H1 (cell line): ENCODE results near the gene CACNA1A. TPM values are rescaled to one million over a fixed set of nuclear protein-coding genes. Genes with fewer than 3 reads are reported as not detected.

ENCODE experiments used
- CTCF ChIA-PET: fragments of 300-600 bp; sonication (Branson Sonifier 250); formaldehyde crosslinking; loops from one replicate; lab custom pipeline; 2021; ENCODE audit not compliant: partially characterized antibody; lab: Charles Lee
- POLR2A ChIA-PET: fragments of 300-600 bp; sonication (Branson Sonifier 250); formaldehyde crosslinking; loops from one replicate; lab custom pipeline; 2021; ENCODE audit warnings: inconsistent platforms; ENCODE audit not compliant: partially characterized antibody; lab: Charles Lee
- DNase-seq, 2 experiments: peaks; one replicate each; pipeline versions ENCODE4 v3.0.0 to v3.0.0-alpha.2; 2010 to 2022; ENCODE audit warnings: low spot score in 2 of 2, low read depth in 1 of 2, mixed read lengths in 1 of 2
- FAIRE-seq: peaks from 2 replicates; lab custom pipeline; 2011; peaks lifted over from hg19 to GRCh38; lab: Jason Lieb, UNC
- H2AFZ ChIP-seq: 2 replicates; pipeline ENCODE4 v1.8.1; 2012; ENCODE audit warnings: low read length, inconsistent platforms
- H2AK5ac ChIP-seq: 2 replicates; pipeline ENCODE4 v1.6.1; 2013; ENCODE audit warnings: low read depth, low read length
- H2BK120ac ChIP-seq: replicated peaks from 2 replicates; pipeline ENCODE3; 2013; ENCODE audit warnings: low read depth, low read length, inconsistent platforms
- H2BK12ac ChIP-seq: 2 replicates; pipeline ENCODE4 v1.6.1; 2013; ENCODE audit warnings: low read depth, low read length
- H2BK15ac ChIP-seq: 2 replicates; pipeline ENCODE4 v1.6.1; 2013; ENCODE audit warnings: low read length
- H2BK20ac ChIP-seq: 2 replicates; pipeline ENCODE4 v1.6.1; 2013; ENCODE audit warnings: low read length
- H2BK5ac ChIP-seq: 2 replicates; pipeline ENCODE4 v1.6.1; 2013; ENCODE audit warnings: low read depth, low read length
- H3K14ac ChIP-seq: 2 replicates; pipeline ENCODE4 v1.6.1; 2013; ENCODE audit warnings: inconsistent platforms; ENCODE audit not compliant: insufficient read length
- H3K18ac ChIP-seq: 2 replicates; pipeline ENCODE4 v1.6.1; 2013; ENCODE audit warnings: low read length; ENCODE audit errors: extremely low read depth
- H3K23ac ChIP-seq: 2 replicates; pipeline ENCODE4 v1.6.1; 2013; ENCODE audit warnings: inconsistent platforms; ENCODE audit not compliant: insufficient read length
- H3K23me2 ChIP-seq: 2 replicates; pipeline ENCODE4 v1.6.1; 2013; ENCODE audit warnings: low read depth, low read length
- H3K27ac ChIP-seq: 2 replicates; pipeline ENCODE4 v1.6.1; 2011; ENCODE audit warnings: low read depth, low read length, inconsistent platforms
- H3K27me3 ChIP-seq, 4 experiments: replicated peaks in 1 of 4; 1 replicate in 1 of 4; 2 replicates in 3 of 4; pipeline versions ENCODE4 v1.6.1 to v1.8.1; 2011 to 2013; ENCODE audit warnings: low read length in 3 of 4, mild to moderate bottlenecking in 3 of 4, inconsistent platforms in 2 of 4, mixed read lengths in 2 of 4, moderate library complexity in 1 of 4; ENCODE audit not compliant: control insufficient read depth in 3 of 4, insufficient read depth in 3 of 4; ENCODE audit errors: extremely low read depth in 1 of 4
- H3K36me3 ChIP-seq, 4 experiments: 2 replicates each; pipeline versions ENCODE4 v1.6.1 to v1.8.1; 2011 to 2013; ENCODE audit warnings: mild to moderate bottlenecking in 4 of 4, low read length in 3 of 4, moderate library complexity in 2 of 4, control low read depth in 1 of 4, inconsistent platforms in 1 of 4; ENCODE audit not compliant: insufficient read depth in 4 of 4, control insufficient read depth in 2 of 4
- H3K4ac ChIP-seq: replicated peaks from 2 replicates; pipeline ENCODE3; 2013; ENCODE audit warnings: low read length, low read depth, mixed read lengths, inconsistent platforms; ENCODE audit not compliant: insufficient read length
- H3K4me1 ChIP-seq, 4 experiments: replicated peaks in 1 of 4; 1 replicate in 1 of 4; 2 replicates in 3 of 4; pipeline versions ENCODE4 v1.6.1 to v1.8.1; 2011 to 2013; ENCODE audit warnings: low read length in 3 of 4, inconsistent platforms in 2 of 4, mixed read lengths in 1 of 4; ENCODE audit not compliant: insufficient read depth in 4 of 4, control insufficient read depth in 3 of 4
- H3K4me2 ChIP-seq, 2 experiments: 2 replicates each; pipeline versions ENCODE4 v1.6.1 to v1.8.1; 2011 to 2013; ENCODE audit warnings: low read depth in 2 of 2, low read length in 2 of 2, control low read depth in 1 of 2, inconsistent platforms in 1 of 2, mild to moderate bottlenecking in 1 of 2; ENCODE audit not compliant: insufficient read depth in 1 of 2
- H3K4me3 ChIP-seq, 4 experiments: fragments of 200-600, 300-600 bp in 1 of 4; sonication (generic), shearing (Covaris generic), sonication (Bioruptor Twin) in 1 of 4; 2 replicates each; pipeline versions ENCODE4 v1.5.1 to v1.8.1; 2011 to 2016; ENCODE audit warnings: low read length in 4 of 4, low read depth in 3 of 4, control low read depth in 2 of 4, inconsistent platforms in 2 of 4, mild to moderate bottlenecking in 2 of 4, mixed read lengths in 1 of 4, moderate library complexity in 1 of 4; ENCODE audit not compliant: insufficient read depth in 2 of 4; ENCODE audit errors: extremely low read depth in 1 of 4
- H3K56ac ChIP-seq: replicated peaks from 2 replicates; pipeline ENCODE3; 2013; ENCODE audit warnings: low read depth, mild to moderate bottlenecking, mixed read lengths, low read length, inconsistent platforms; ENCODE audit not compliant: insufficient read length
- H3K79me1 ChIP-seq: 2 replicates; pipeline ENCODE4 v1.6.1; 2013; ENCODE audit warnings: low read depth, low read length, control low read depth
- H3K79me2 ChIP-seq, 2 experiments: 2 replicates each; pipeline versions ENCODE4 v1.6.1 to v1.8.1; 2012 to 2013; ENCODE audit warnings: low read length in 2 of 2, mild to moderate bottlenecking in 2 of 2, inconsistent platforms in 1 of 2; ENCODE audit not compliant: insufficient read depth in 2 of 2, control insufficient read depth in 1 of 2
- H3K9ac ChIP-seq, 4 experiments: replicated peaks in 1 of 4; 1 replicate in 1 of 4; 2 replicates in 3 of 4; pipeline versions ENCODE4 v1.6.1 to v1.8.1; 2011 to 2013; ENCODE audit warnings: low read depth in 3 of 4, low read length in 3 of 4, control low read depth in 2 of 4, mild to moderate bottlenecking in 2 of 4, moderate library complexity in 2 of 4, inconsistent platforms in 1 of 4; ENCODE audit errors: extremely low read depth in 1 of 4
- H3K9me3 ChIP-seq, 2 experiments: 2 replicates each; pipeline versions ENCODE4 v1.6.1 to v1.8.1; 2012 to 2013; ENCODE audit warnings: mild to moderate bottlenecking in 2 of 2, moderate library complexity in 2 of 2, control low read depth in 1 of 2, inconsistent platforms in 1 of 2, low read depth in 1 of 2, low read length in 1 of 2, mixed read lengths in 1 of 2; ENCODE audit not compliant: insufficient read depth in 2 of 2
- H4K20me1 ChIP-seq, 2 experiments: replicated peaks in 1 of 2; 2 replicates each; pipeline versions ENCODE3 to v1.8.1; 2011 to 2013; ENCODE audit warnings: inconsistent platforms in 2 of 2, low read length in 2 of 2, mild to moderate bottlenecking in 1 of 2; ENCODE audit not compliant: insufficient read depth in 2 of 2, control insufficient read depth in 1 of 2
- H4K5ac ChIP-seq: 2 replicates; pipeline ENCODE4 v1.6.1; 2013; ENCODE audit warnings: low read length, low read depth, mixed read lengths, inconsistent platforms; ENCODE audit not compliant: insufficient read length
- H4K8ac ChIP-seq: 2 replicates; pipeline ENCODE4 v1.8.0; 2013; ENCODE audit warnings: mild to moderate bottlenecking, moderate library complexity, low read length, inconsistent platforms; ENCODE audit not compliant: insufficient read depth; ENCODE audit errors: extremely low read depth
- H4K91ac ChIP-seq: replicated peaks from 2 replicates; pipeline ENCODE3; 2013; ENCODE audit warnings: low read length, mixed read lengths, inconsistent platforms; ENCODE audit not compliant: insufficient read length
- CTCF ChIP-seq, 3 experiments: IDR thresholded peaks; 1 replicate in 2 of 3; 2 replicates in 1 of 3; pipeline versions ENCODE4 v1.5.1 to v1.6.1; 2011; ENCODE audit warnings: low read length in 3 of 3, mild to moderate bottlenecking in 3 of 3, inconsistent platforms in 2 of 3, low read depth in 1 of 3, moderate library complexity in 1 of 3; ENCODE audit not compliant: insufficient read depth in 1 of 3; ENCODE audit errors: control extremely low read depth in 1 of 3
- KDM1A ChIP-seq: fragments of 200-600, 300-600 bp; sonication (generic); IDR thresholded peaks from 2 replicates; pipeline ENCODE4 v1.7.1; 2016; ENCODE audit warnings: mild to moderate bottlenecking, low read length, borderline replicate concordance
- NRF1 ChIP-seq: IDR thresholded peaks from 2 replicates; pipeline ENCODE4 v1.6.1; 2011; ENCODE audit warnings: mild to moderate bottlenecking, low read depth, low read length, improper control_type of control experiment
- RAD21 ChIP-seq, 2 experiments: IDR thresholded peaks in 1 of 2; conservative IDR thresholded peaks in 1 of 2; 2 replicates each; pipeline ENCODE4 v1.6.1; 2011; ENCODE audit warnings: low read depth in 2 of 2, low read length in 2 of 2, improper control_type of control experiment in 1 of 2, inconsistent platforms in 1 of 2, mild to moderate bottlenecking in 1 of 2, moderate library complexity in 1 of 2
- WGBS, 2 experiments: shearing (Covaris generic) in 1 of 2; methylation state at CpG; one replicate each; pipeline versions ENCODE4 v1.1.6 to v1.1.7; 2013 to 2015; ENCODE audit warnings: low lambda C conversion rate in 2 of 2, mixed read lengths in 2 of 2, inconsistent platforms in 1 of 2, low coverage in 1 of 2, missing lambda C conversion rate in 1 of 2; ENCODE audit not compliant: insufficient replicate concordance in 2 of 2, insufficient coverage in 1 of 2, insufficient read length in 1 of 2; ENCODE audit errors: extremely low coverage in 1 of 2, missing lambda C conversion rate in 1 of 2; 5-methylcytosine and 5-hydroxymethylcytosine counted together
- polyA plus RNA-seq, 7 experiments: library from polyadenylated mRNA; depleted of rRNA in 3 of 7; stranded (reverse) in 5 of 7; unstranded in 2 of 7; fragments of >200 nt in 5 of 7; fragments of 200-250 nt in 2 of 7; gene quantifications; 1 replicate in 5 of 7; 2 replicates in 1 of 7; 4 replicates in 1 of 7; pipeline versions ENCODE4 v1.2.1 to v1.2.3, GENCODE V29; 2011 to 2013; ENCODE audit warnings: missing spikeins in 2 of 7, mixed read lengths in 2 of 7
- total RNA-seq: library from RNA; stranded (reverse); fragmentation: NEBNext Ultra II Directional; extraction: Animal tissue kit (Norgen Biotek cat#: 25700); gene quantifications from 2 replicates; pipeline ENCODE4 v1.2.1, GENCODE V29; 2021

CACNA1A gene
- total and polyA plus RNA-seq, 2 of the 8 experiments (the other 6 are each of a cell fraction or from before 2014, with no cell fraction given): 10.7 to 25.3 TPM

- Histone ChIP-seq H3K9ac (no peak overlapping the region), H3K79me2 (no peaks in the 10 kb centered on the region), H3K79me1 (no peaks in the 10 kb centered on the region), H3K4me3 (no peak overlapping the region), H3K27ac (no peak overlapping the region), H2BK20ac (no peak overlapping the region), H4K8ac (no peak overlapping the region), H3K4me2 (no peak overlapping the region), H3K18ac (no peak overlapping the region), H2BK15ac (no peak overlapping the region), H4K91ac (no peak overlapping the region), H4K20me1 (no peaks in the 10 kb centered on the region), H2BK12ac (0 out of 2 replicates have a peak overlapping the region, but pooled peaks have one; percentile 50), H3K4me1 (no peaks in the 10 kb centered on the region), H2BK120ac (no peak overlapping the region), H3K27me3 (no peaks in the 10 kb centered on the region), H3K14ac (no peak overlapping the region), H2AK5ac (0 out of 2 replicates have a peak overlapping the region, but pooled peaks have one; percentile 69), H3K23ac (no peak overlapping the region), H2BK5ac (no peak overlapping the region), H3K56ac (no peak overlapping the region), H3K4ac (no peak overlapping the region), H3K36me3 (no peaks in the 10 kb centered on the region), H3K23me2 (no peaks in the 10 kb centered on the region), H3K9me3 (no peaks in the 10 kb centered on the region), H4K5ac (no peak overlapping the region), H2AFZ (no peak overlapping the region)
- no peak for TF ChIP-seq NRF1
- TF ChIP-seq CTCF (IDR thresholded peaks at IDR 0.05; ENCODE audit: control extremely low read depth in 1 of 3, insufficient read depth in 1 of 3, low read depth in 1 of 3, low read length in 3 of 3): peak in 2 of 3 experiments; percentile 12 to 49; a peak in 2 of 4 replicates
- TF ChIP-seq RAD21 (IDR thresholded peaks at IDR 0.05 in 1 of 2, conservative IDR thresholded peaks at IDR 0.05 in 1 of 2; ENCODE audit: low read depth in 2 of 2, low read length in 2 of 2): peak; percentile 27 to 40; a peak in 3 of 4 replicates
- peak; percentile 62; the same call in 1 of the 2 replicates for TF ChIP-seq KDM1A
- ChIA-PET CTCF (interaction anchor here (0.6 to 3.6 kb wide), 23 partner anchors 9 to 328 kb away, joined by 3 to 40 read pairs (median 4); no protein-coding TSS in a partner anchor), POLR2A (interaction anchor here (0.6 kb wide), 1 partner anchor 309 kb away, joined by 3 read pairs; no protein-coding TSS in a partner anchor)
- FAIRE-seq (no peak), DNase-seq (no peak)
- WGBS, 2 experiments: 72% methylated on average over 8 of the region's 8 CpGs; no CpG with 5 or more reads in 1 of the 2 experiments
Observed at GRCh38 chr19:13262450-13262849, 243.8 kb downstream of the CACNA1A start.
